AG09309 (cell line): Measurements from ENCODE around the gene TSGA10IP.

ENCODE experiments used
- DNase-seq: peaks from one replicate; pipeline ENCODE4 v3.0.0-alpha.2; 2010; ENCODE audit warnings: low read depth
- H3K4me3 ChIP-seq: 2 replicates; pipeline ENCODE4 v1.5.1; 2011; ENCODE audit warnings: mild to moderate bottlenecking, low read depth, low read length, moderate library complexity; ENCODE audit not compliant: control insufficient read depth
- CTCF ChIP-seq: IDR thresholded peaks from 2 replicates; pipeline ENCODE4 v1.5.1; 2011; ENCODE audit warnings: mild to moderate bottlenecking, low read depth, low read length, inconsistent platforms; ENCODE audit not compliant: insufficient read depth, control insufficient read depth; ENCODE audit errors: missing control alignments

Gene TSGA10IP

GRCh38 chr11:65977621-65978390 lies 32.5 kb downstream of the TSGA10IP start:
- DNase-seq, result no peak
- TF ChIP-seq CTCF, result no peak
- no peak overlapping the region for H3K4me3 ChIP-seq

GRCh38 chr11:65978391-65979238 lies 33.3 kb downstream of the TSGA10IP start:
- H3K4me3 ChIP-seq, result no peak overlapping the region
- DNase-seq, result no peak
- no peak for TF ChIP-seq CTCF

- no peak overlapping the region for H3K4me3 ChIP-seq
- no peak for TF ChIP-seq CTCF
- DNase-seq, result no peak
These were observed 34.0 kb downstream of the TSGA10IP start for GRCh38 chr11:65979261-65979759.

- DNase-seq, result no peak
- no peak for TF ChIP-seq CTCF
- no peak overlapping the region for H3K4me3 ChIP-seq
These were observed 35.9 kb downstream of the TSGA10IP start for GRCh38 chr11:65981101-65981740.

GRCh38 chr11:65981972-65982823 lies 36.9 kb downstream of the TSGA10IP start:
- TF ChIP-seq CTCF, result no peak
- DNase-seq, result no peak
- no peak overlapping the region for H3K4me3 ChIP-seq
